HG03025 (cell line): ENCODE measurements around the gene FARP1.

ENCODE experiments used
- ATAC-seq: cut with Tn5 transposase; IDR thresholded peaks from one replicate; pipeline ENCODE4 v1.9.1; 2021; ENCODE audit warnings: mild to moderate bottlenecking, moderate library complexity; ENCODE audit not compliant: unreplicated experiment, low FRiP score

Gene FARP1

DNA sequence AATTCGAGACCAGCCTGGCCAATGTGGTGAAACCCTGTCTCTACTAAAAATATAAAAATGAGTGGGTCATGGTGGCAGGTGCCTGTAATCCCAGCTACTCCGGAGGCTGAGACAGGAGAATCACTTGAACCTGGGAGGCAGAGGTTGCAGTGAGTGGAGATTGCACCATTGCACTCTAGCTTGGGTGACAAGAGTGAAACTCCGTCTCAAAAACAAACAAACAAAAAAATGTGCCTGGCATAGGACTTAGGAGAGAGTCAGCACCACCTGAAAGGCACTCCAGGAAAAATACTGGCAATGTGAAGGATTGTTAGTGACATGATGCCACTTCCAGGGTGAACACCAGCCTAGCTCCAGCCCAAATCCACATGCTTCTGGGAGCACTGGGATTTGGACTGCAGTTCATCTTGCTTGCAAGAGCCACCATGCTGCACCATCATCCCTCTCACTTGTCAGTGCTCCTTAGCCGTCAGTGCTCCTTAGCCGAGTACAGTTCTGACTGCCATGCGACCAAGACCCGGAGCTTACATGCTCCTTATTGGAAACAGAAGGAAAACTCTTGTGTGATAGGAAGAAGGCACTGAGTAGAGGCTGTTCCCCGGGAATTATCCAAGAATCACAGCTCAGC lies 179.3 kb downstream of the FARP1 start:
- ATAC-seq: no peak

DNA sequence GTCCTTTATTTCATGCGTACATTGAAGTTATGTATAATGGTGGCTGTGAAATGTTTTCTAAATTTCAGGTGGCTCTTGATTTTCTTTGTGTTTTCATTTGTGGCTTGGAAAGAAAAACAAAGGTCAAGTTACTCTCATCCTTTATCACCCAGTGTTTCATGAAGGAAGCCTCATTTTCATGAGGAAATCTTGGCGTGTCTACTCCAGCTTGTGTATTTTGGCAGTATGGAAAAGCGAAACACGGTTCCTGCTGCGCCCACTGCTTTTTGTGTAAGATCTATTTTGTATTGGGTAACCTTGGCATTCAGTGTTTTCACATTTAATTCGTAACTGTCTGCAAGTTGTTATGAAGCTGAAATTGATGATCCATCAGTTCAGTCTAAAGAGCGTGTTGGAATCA lies 181.2 kb downstream of the FARP1 start:
- ATAC-seq: no peak

DNA sequence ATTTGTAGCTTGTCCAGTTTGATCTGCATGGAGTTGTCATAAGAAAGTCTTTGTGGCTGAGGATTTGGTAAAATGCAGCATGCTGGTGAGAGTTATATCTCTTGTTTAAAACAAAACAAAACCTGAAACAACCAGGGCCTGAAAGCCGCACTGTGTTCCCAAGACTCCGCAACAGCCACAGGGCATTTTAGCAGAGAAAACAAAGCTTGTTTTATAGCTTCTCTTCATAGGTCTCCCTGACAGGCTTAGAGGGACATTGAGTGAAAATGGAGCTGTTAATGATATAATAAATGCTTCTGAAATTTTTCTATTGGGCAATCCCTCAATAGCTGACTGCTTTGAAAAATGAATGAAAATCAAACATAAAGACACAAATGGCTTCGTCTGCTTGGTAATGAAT lies 182.8 kb downstream of the FARP1 start:
- no peak for ATAC-seq

DNA sequence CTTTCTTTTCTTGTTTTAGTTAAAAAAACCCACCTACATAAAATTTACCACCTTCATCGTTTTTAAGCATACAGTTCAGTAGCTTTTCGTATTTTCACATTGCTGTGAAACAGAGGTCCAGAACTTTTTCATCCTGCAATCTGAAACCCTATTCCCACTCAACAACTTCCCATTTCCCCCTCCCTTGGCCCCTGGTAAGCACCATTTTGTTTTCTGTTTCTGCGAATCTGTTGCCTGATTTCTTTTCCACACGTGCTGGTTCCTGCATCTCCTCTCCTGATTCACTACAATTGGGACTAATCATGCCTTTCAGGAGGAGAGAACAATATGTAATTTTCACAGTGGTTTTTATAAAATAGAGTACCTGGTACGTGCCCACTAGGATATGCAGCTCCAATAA lies 183.4 kb downstream of the FARP1 start:
- ATAC-seq: no peak

DNA sequence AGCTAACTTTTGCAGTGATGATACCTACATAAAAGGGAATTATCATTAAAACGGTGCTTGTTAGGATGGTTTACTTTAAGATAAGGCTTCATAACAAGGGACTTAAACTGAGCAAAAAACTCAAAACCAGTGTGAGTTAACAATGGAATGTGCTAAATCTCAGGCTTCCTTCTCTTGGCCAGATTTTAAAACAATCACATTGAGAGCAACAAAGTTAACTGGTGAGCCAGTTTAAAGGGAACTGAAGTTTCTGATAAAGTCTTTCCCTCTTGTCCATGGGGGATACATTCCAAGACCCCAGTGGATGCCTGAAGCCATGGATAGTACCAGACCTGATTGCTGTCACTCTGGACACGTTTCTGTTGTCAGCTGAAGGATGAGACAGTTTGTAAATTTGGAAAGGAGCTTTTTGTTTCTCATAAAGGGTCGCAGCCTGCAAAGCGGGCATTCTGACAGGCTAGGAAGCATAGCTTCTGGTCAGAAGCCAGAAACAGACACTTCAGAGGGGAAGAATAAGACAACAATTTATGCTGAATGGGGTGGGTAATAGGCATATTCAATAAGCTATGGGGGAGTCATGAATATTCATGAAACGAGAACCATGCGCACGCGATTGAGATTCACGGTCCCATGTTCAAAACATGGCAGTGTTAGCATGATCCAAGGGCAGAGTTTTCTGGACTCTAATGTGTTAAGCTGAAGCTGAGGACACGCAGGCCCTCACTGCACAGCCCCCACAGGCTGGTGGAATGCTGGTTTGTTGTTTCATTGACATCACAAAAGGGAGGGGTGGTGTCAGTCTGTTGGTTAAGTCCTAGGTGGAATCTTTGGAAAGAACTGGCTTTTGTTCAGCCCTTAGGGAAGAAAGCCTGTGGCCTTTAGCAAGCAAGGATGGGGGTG lies 184.7 kb downstream of the FARP1 start:
- no peak for ATAC-seq

DNA sequence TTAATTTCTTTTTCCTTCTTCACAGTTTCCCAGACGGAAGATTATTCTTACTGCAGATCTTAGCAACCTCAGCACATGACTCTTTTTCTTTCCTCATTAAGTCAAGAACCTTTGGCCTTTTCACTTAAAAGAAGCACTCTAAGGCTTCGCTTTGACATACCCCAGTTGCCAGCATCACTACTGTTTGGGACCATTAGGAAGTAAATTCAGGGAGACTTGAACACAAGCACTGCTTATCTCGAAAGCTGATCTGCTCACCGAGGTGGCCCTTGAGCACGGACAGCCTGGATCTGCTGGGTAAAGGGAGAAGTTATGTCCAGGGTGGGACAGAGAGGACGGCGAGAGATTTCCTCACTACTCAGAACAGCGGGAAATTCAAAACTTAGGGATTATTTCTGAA lies 185.6 kb downstream of the FARP1 start:
- ATAC-seq: no peak

DNA sequence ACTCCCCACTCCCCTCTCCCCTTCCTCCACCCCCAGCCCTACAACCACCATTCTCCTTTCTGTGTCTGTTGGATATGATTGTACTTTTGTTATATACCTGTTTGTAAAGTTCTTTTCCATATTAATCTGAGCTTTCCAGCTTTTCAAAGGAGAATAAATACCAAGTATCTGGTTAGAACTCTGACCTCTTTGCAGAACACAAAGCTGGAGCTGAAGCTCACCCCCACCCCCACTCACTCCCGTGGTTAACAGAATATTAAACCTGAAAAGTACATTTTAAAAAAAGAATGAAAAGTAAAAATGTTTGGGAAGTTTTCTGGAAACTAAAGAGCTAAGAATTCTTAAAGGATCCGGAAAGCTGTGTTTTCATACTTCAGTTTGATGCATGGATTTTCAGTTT lies 189.3 kb downstream of the FARP1 start:
- no peak for ATAC-seq

DNA sequence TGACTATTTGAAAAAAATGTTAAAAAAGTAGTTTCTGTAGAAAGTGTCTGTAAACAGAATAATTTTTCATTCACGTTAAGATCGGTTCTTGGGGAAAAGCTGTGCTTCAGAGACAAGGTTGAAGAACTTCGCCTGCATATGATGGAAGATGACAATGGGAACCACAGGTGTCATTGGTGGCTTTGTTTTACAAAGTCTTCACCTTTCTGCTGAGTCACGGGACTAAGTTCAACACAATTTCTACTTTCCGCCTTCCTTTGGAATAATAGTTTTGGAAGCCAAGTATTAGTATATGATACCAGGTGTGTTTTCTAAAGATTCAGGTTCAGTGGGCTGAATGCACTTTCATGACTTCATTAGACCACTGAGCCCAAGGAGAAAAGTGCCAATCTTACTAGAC lies 189.8 kb downstream of the FARP1 start:
- no peak for ATAC-seq

DNA sequence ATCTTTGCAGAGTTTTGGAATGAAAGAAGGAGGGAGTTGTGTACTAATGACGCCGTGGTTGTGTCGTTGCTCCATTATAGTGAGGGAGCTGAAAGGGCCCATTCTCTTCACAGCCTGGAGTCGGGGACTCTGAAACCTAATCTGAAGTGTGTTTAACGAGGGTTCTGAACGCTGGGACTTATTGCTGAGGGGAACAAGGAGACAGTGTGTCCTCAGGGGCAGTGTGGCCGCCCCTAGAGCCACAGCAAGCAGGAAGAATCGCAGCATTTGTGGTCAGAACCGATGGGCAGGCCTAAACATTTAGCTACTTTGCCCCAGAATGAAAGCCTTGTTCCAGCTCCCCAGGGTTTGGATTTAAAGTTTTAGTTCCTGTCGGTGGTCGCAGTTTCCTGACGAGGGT lies 190.6 kb downstream of the FARP1 start:
- no peak for ATAC-seq

DNA sequence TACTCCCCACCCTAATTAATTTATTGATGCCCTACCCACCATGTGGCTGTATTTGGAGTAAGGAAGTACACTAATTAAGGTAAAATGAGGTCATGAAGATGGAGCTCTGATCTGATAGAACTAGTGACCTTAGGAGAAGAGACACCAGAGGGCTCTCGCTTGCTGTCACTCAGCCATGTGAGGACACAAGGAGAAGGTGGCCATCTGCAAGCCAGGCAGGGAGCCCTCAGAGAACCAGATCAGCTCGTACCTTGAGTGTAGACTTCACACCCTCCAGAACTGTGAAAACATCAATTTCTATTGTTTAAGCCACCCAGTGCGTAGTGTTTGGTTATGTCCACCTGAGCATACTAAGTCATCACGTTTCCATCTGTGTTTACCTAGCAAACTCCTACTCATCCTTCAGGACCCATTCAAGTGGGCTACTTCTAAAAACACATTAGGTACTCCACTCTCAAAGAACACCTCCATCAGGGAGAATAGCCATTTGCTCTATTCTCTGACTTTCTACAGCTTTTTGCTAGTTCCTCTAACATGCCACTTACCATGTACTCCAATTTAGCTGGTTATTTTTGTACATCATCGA lies 191.8 kb downstream of the FARP1 start:
- ATAC-seq: no peak

DNA sequence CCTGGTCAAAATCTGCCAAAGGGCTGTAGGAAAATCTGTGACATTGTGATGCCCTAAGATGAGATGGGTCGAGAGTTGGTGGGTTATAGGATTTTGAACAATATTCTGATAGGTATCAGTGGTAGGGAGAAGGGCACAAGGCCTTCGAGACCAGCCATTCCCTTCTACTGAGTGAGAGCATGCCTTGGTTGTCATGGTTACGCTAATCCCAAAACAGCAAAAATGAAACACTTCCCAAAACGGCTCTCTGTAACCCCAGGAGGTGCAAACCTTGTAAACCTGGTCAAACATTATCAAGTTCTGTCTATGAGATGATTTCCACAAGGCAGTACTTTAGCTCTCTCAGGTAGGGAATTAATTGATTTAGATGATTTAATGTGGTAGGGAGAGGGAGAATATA lies 192.8 kb downstream of the FARP1 start:
- no peak for ATAC-seq

DNA sequence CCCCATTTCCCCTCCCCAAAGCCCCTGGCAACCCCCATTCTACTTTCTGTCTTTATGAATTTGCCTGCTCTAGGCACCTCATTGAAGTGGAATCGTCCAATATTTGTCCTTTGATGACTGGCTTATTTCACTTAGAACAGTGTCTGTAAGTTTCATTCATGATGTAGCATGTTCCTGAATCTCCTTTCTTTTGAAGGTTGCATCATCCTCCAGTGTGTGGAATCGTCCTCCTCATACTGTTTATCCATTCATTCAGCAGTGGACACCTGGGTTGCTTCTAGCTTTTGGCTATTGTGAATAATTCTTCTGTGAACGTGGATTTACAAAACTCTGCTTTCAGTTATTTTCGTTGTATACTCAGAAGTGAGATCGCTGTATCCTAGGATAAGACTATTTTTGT lies 195.4 kb downstream of the FARP1 start:
- ATAC-seq: no peak

DNA sequence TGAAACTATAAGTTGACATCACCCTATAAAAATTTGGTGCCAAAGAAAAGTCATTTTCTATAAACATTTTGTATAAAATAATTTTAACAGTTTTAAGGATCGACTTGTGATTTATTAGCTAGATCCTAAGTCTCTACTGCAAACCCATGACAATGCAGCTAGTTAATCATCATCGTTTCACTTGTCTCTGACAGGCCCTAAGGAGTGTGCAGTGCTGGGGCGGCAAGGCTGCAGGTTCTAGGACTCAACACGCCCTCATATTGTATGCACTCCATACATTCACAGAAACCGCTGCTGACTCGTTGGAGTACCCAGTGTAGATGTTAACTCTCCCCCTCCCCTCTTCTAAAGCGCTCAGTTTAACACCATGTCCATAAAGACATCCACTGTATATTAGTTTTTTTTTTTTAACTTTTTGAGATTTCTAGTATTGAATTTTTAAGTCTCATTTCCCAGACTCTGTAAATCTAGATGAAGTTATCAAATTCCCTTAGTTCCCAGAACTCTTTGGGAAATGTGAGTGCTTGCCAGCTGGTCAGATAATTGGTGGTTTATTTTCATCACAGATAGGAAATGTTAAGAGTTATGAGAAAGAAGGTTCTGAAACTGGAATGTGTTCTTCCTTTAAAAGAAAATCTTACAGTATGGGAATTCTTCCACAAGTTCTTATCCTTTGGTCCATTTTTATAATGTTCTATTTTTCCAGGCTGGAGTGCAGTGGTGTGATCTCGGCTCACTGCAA lies 197.0 kb downstream of the FARP1 start:
- ATAC-seq: no peak

DNA sequence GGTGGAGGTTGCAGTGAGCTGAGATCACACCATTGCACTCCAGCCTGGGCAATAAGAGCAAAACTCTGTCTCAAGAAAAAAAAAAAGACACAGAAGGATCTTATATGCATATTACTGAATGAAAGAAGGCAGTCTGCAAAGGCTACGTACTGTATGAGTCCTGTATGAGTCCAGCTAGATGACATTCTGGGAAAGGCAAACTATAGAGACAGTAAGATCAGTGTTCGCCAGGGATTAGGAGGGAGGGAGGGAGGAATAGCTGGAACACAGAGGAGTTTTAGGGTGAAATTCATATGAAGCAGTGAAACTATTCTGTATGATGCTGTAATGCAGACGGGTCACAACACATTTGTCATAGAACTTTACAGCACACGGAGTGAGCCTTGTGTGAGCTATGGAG lies 200.1 kb downstream of the FARP1 start:
- no peak for ATAC-seq

DNA sequence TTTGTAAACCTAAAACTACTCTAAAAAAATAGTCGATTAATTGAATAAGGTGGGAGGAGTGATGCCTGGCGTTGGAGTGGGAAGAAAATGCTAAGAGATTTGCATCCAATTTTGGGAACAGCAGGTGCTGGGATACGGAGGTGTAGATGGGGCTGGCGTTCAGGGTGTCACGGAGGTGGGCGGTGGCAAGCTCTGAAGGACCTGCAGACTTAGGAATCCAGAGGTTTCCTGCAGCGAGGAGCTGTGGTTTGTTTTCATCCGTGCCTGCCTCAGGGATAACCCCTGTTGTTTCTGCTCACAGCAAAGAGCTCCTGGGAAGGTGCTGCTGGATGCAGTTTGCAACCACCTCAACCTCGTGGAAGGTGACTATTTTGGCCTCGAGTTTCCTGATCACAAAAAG lies 200.6 kb downstream of the FARP1 start:
- ATAC-seq: no peak

DNA sequence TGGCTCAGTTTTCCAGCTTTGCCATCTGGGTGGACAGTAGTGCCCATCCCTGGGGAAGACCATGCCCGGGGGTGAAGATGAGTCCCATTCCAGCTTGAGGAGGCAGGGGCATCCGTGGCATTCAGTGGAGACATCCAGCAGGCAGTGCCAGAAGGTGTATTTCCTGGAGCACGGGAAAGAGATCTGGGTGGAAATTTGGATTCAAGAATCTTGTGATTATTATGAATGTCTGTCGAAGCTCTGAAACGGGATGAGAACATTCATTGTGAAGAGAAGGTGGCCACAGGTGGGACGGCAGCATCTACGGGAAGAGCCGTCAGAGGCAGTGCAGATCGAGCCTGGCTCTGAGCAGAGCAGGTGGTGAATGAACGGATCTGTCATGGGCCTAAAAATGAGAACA lies 201.5 kb downstream of the FARP1 start:
- no peak for ATAC-seq

DNA sequence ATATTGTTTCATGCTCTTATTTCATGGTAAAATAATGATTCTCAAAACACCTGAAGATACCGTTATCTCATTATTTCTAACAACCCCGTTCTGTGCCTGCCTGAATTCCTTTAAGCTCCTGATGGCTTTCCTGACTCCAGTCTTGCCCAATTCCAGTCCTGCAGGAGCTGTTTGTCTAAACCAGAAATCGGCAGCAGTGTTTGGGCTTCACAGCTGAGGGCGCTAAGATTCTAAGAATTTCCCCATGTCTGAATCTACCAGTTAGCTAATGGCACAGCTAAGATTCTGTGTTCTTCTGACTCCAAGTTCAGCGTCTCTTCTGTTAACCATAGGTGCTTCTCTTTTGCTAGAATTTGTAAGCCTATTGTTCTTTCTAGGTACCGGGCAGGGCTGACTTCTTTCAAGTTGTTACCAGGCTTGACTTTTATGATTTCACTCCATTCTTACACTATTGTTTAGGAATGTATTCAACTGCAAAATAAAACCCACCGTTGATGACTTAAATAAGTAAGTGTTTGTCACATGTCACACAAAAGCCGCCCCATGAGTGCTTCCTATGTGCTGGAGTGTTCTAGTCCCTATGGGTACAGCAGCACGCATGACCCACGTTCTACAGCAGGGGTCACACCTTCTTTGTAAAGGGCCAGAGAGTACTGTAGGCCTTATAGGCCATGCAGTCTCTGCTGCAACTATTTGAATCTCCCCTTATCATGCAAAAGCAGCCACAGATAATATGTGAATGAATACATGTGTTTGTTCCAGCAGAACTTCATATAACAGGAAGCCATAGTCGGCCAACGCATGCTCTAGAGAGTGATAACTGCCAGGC lies 202.4 kb downstream of the FARP1 start:
- no peak for ATAC-seq

DNA sequence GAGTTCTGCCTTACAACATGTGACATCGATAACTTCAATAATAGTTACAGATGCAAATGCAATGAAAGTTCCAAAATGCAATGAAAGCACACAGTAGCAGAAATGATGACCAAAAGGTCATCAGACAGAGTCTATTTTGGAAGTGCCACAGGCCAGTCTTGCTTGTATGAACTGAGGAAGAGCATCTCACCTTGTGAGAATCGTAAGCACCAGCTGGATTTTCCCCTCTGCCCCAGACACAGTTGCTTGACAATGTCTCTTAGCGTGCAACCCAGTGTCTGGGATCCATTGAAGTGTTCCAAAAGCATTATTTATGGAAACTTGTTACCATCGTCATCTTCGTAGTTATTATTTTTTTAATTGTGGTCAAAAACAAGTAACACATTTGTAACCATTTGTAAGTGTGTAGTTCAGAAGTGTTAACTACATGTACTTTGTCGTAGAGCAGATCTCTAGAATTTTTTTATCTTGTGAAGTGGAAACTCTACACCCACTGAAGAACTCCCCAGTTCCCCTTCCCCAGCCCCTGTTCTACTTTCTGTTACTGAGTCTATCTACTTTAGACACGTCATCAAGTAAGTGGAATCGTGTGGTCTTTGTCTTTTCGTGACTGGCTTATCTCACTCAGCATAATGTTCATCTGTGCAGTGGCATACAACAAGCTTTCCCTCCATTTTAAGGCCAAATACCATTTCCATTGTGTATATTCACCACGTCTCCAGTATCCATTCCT lies 204.2 kb downstream of the FARP1 start:
- ATAC-seq: no peak

DNA sequence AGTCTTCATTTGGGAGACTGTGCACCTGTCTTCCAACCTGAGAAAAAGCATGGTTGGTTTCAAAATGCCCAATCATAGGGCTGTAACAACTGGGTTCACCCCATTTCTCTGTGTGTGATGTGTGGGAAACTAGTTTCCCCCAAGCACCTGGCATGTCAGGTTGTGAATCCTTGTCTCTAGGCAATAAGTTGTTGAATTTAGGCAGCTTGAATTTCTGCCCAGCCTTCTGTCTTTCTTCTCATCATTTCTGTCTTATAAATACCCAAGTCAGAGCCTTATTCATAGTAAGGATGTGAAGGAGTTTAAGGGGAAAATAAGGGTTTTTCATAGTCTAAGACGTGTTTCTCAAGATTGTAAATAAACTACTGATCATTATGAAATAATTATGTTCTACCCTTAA lies 204.9 kb downstream of the FARP1 start:
- no peak for ATAC-seq
